ENCODE data around the gene EHMT1.

Gene EHMT1

GRCh38 chr9:137787786-137788505, 169.1 kb downstream of the EHMT1 start:
- no peak for DNase-seq (ENCODE audit: low read depth)

- no peak for DNase-seq (ENCODE audit: low read depth)
Observed at GRCh38 chr9:137788561-137789294, 169.9 kb downstream of the EHMT1 start.

- DNase-seq (ENCODE audit: low read depth): no peak
Observed at GRCh38 chr9:137789295-137789895, 170.6 kb downstream of the EHMT1 start.

GRCh38 chr9:137791947-137792346, 173.1 kb downstream of the EHMT1 start:
- DNase-seq (ENCODE audit: low read depth): no peak

GRCh38 chr9:137793196-137793841, 174.5 kb downstream of the EHMT1 start:
- no peak for DNase-seq (ENCODE audit: low read depth)

- DNase-seq (ENCODE audit: low read depth): no peak
Observed at GRCh38 chr9:137795156-137795666, 176.4 kb downstream of the EHMT1 start.

- no peak for DNase-seq (ENCODE audit: low read depth)
Observed at GRCh38 chr9:137797206-137798120, 178.7 kb downstream of the EHMT1 start.

- no peak for DNase-seq (ENCODE audit: low read depth)
Observed at GRCh38 chr9:137798142-137798541, 179.3 kb downstream of the EHMT1 start.

GRCh38 chr9:137798901-137799629, 180.3 kb downstream of the EHMT1 start:
- DNase-seq (ENCODE audit: low read depth): no peak

- no peak for DNase-seq (ENCODE audit: low read depth)
Observed at GRCh38 chr9:137799630-137799983, 180.8 kb downstream of the EHMT1 start.

- no peak for DNase-seq (ENCODE audit: low read depth)
Observed at GRCh38 chr9:137800196-137801022, 181.6 kb downstream of the EHMT1 start.

- no peak for DNase-seq (ENCODE audit: low read depth)
Observed at GRCh38 chr9:137801023-137801319, 182.2 kb downstream of the EHMT1 start.

GRCh38 chr9:137802021-137802420, 183.2 kb downstream of the EHMT1 start:
- DNase-seq (ENCODE audit: low read depth): no peak

- DNase-seq (ENCODE audit: low read depth): no peak
Observed at GRCh38 chr9:137802521-137803243, 183.9 kb downstream of the EHMT1 start.

GRCh38 chr9:137804908-137805630, 186.3 kb downstream of the EHMT1 start:
- DNase-seq (ENCODE audit: low read depth): no peak

GRCh38 chr9:137807721-137808703, 189.2 kb downstream of the EHMT1 start:
- DNase-seq (ENCODE audit: low read depth): no peak

- no peak for DNase-seq (ENCODE audit: low read depth)
Observed at GRCh38 chr9:137809040-137809576, 190.3 kb downstream of the EHMT1 start.

Measured in activated T-cell treated with anti-CD3 and anti-CD28 coated beads for 24 hours (primary cell).